ENCODE data around the gene AHNAK2.

The AHNAK2 gene

GRCh38 chr14:105011312-105011990 lies 33.3 kb upstream of the AHNAK2 start:
- no peak for DNase-seq (ENCODE audit: low read depth)

GRCh38 chr14:105010891-105011291 lies 32.7 kb upstream of the AHNAK2 start:
- no peak for DNase-seq (ENCODE audit: low read depth)

GRCh38 chr14:105010106-105010505 lies 31.9 kb upstream of the AHNAK2 start:
- no peak for DNase-seq (ENCODE audit: low read depth)

GRCh38 chr14:105007593-105008264 lies 29.6 kb upstream of the AHNAK2 start:
- no peak for DNase-seq (ENCODE audit: low read depth)

- no peak for DNase-seq (ENCODE audit: low read depth)
Observed at GRCh38 chr14:105006831-105007592, 28.8 kb upstream of the AHNAK2 start.

GRCh38 chr14:105005929-105006830 lies 28.0 kb upstream of the AHNAK2 start:
- DNase-seq (ENCODE audit: low read depth): no peak

GRCh38 chr14:105005329-105005928 lies 27.3 kb upstream of the AHNAK2 start:
- no peak for DNase-seq (ENCODE audit: low read depth)

GRCh38 chr14:104999361-104999760 lies 21.2 kb upstream of the AHNAK2 start:
- DNase-seq (ENCODE audit: low read depth): no peak

GRCh38 chr14:104998801-104999200 lies 20.6 kb upstream of the AHNAK2 start:
- DNase-seq (ENCODE audit: low read depth): no peak

- DNase-seq (ENCODE audit: low read depth): no peak
Observed at GRCh38 chr14:104996483-104996882, 18.3 kb upstream of the AHNAK2 start.

- DNase-seq (ENCODE audit: low read depth): no peak
Observed at GRCh38 chr14:104996032-104996431, 17.9 kb upstream of the AHNAK2 start.

- no peak for DNase-seq (ENCODE audit: low read depth)
Observed at GRCh38 chr14:104994978-104995377, 16.8 kb upstream of the AHNAK2 start.

GRCh38 chr14:104993808-104994591 lies 15.8 kb upstream of the AHNAK2 start:
- DNase-seq (ENCODE audit: low read depth): no peak

- no peak for DNase-seq (ENCODE audit: low read depth)
Observed at GRCh38 chr14:104993306-104993705, 15.1 kb upstream of the AHNAK2 start.

- DNase-seq (ENCODE audit: low read depth): no peak
Observed at GRCh38 chr14:104992501-104992900, 14.3 kb upstream of the AHNAK2 start.

GRCh38 chr14:104991896-104992230 lies 13.7 kb upstream of the AHNAK2 start:
- no peak for DNase-seq (ENCODE audit: low read depth)

- DNase-seq (ENCODE audit: low read depth): no peak
Observed at GRCh38 chr14:104989951-104990303, 11.8 kb upstream of the AHNAK2 start.

GRCh38 chr14:104989236-104989950 lies 11.2 kb upstream of the AHNAK2 start:
- no peak for DNase-seq (ENCODE audit: low read depth)

GRCh38 chr14:104986487-104987164 lies 8.5 kb upstream of the AHNAK2 start:
- no peak for DNase-seq (ENCODE audit: low read depth)

Measured in stimulated activated CD8-positive, alpha-beta memory T cell treated with anti-CD3 and anti-CD28 coated beads, Interleukin-12 subunit alpha, Interleukin-12 subunit beta, amount 100 ng/mL, for 1 hour (primary cell).